Measurements from ENCODE around the gene GALNT18. TPM values are rescaled to one million over a fixed set of nuclear protein-coding genes. Genes with fewer than 3 reads are reported as not detected.

GALNT18 gene
- total RNA-seq, 1 experiment from 2014 or later, result 1.7 TPM

- Mint-ChIP-seq H3K27ac (no peak overlapping the region; a peak in 1 of 7 replicates), H3K27me3 (ENCODE audit: low read depth) (peaks cover 4% of the 10 kb centered on the region), H3K4me3 (no peak overlapping the region), H3K9me3 (no peaks in the 10 kb centered on the region), H3K4me1 (peaks cover 9 to 10% of the 10 kb centered on the region in 2 experiments), H3K36me3 (ENCODE audit: insufficient read depth in 1 of 3, low read depth in 3 of 3) (no peaks in the 10 kb centered on the region)
- H3K56ac ChIP-seq (ENCODE audit: insufficient read length, low read depth, low read length), result no peak overlapping the region
- no peak overlapping the region for H3T11ph ChIP-seq (ENCODE audit: low read length)
- no peak overlapping the region for H3K4me2 ChIP-seq (ENCODE audit: insufficient read depth, insufficient read length, low read length)
- no peak overlapping the region for H2AFZ ChIP-seq (ENCODE audit: low read length)
- no peak overlapping the region for H2BK120ac ChIP-seq (ENCODE audit: low read depth, low read length, poor library complexity, severe bottlenecking)
- H2AK5ac ChIP-seq (ENCODE audit: insufficient read length, low read length), result no peak overlapping the region
- no peak overlapping the region for H2BK15ac ChIP-seq (ENCODE audit: low read depth, low read length)
- no peak overlapping the region for H3K27ac ChIP-seq (ENCODE audit: insufficient read length, low read depth, low read length)
- WGBS (ENCODE audit: extremely low coverage, insufficient read length, low lambda C conversion rate), result no CpG with 5 or more reads among the region's 6 CpGs
- H3K27me3 ChIP-seq (ENCODE audit: insufficient read depth, low read length), result no peaks in the 10 kb centered on the region
- no peak overlapping the region for H3K14ac ChIP-seq (ENCODE audit: insufficient read depth, low read length)
- H4K91ac ChIP-seq (ENCODE audit: insufficient read length, low read depth, low read length), result no peak overlapping the region
- no peak overlapping the region for H2BK20ac ChIP-seq (ENCODE audit: low read depth, low read length, poor library complexity, severe bottlenecking)
- no peaks in the 10 kb centered on the region for H4K20me1 ChIP-seq (ENCODE audit: control insufficient read depth, insufficient read depth, insufficient read length)
- TF ChIP-seq CTCF (conservative IDR thresholded peaks at IDR 0.05), result no peak
- H3K79me2 ChIP-seq (ENCODE audit: insufficient read depth, low read length), result no peaks in the 10 kb centered on the region
- H2BK12ac ChIP-seq (ENCODE audit: insufficient read length, low read depth, low read length), result no peak overlapping the region
- H3K4ac ChIP-seq (ENCODE audit: low read depth, low read length), result no peak overlapping the region
- H3K23ac ChIP-seq (ENCODE audit: insufficient read length, low read depth, low read length), result no peak overlapping the region
- no peak for DNase-seq
- no peaks in the 10 kb centered on the region for H3K79me1 ChIP-seq (ENCODE audit: insufficient read depth, low read depth, low read length, poor library complexity, severe bottlenecking)
- no peaks in the 10 kb centered on the region for H3K4me1 ChIP-seq (ENCODE audit: insufficient read depth, low read length)
- no peaks in the 10 kb centered on the region for H3K23me2 ChIP-seq (ENCODE audit: insufficient read length, low read depth, low read length, poor library complexity, severe bottlenecking)
- H3K18ac ChIP-seq (ENCODE audit: insufficient read length, low read depth, low read length), result no peak overlapping the region
- H4K5ac ChIP-seq (ENCODE audit: insufficient read length, low read depth, low read length), result no peak overlapping the region
- no peak overlapping the region for H3K9ac ChIP-seq (ENCODE audit: extremely low read depth, insufficient read length, low read length)
- H3K9me3 ChIP-seq (ENCODE audit: control insufficient read depth, low read depth, low read length), result no peaks in the 10 kb centered on the region
- H4K8ac ChIP-seq (replicated peaks; ENCODE audit: insufficient read length, low read depth, low read length), result no peak overlapping the region
- H2BK5ac ChIP-seq (ENCODE audit: insufficient read length, low read length), result no peak overlapping the region
These were observed 10.4 kb downstream of the GALNT18 start for GRCh38 chr11:11611381-11611780.
